Stimulated activated CD4-positive, alpha-beta T cell treated with anti-CD3 and anti-CD28 coated beads, Interleukin-1b, Interleukin-23, amount 100 ng/mL, for 4 hours (primary cell): ENCODE results near the gene SYK.
"Not testable (repeated sequence)": the region's sequence is repeated elsewhere in the genome, so short reads cannot be mapped to it uniquely, and the experiment has no call there.

ENCODE experiments used
- DNase-seq, 2 donors: peaks; one replicate each; pipeline ENCODE4 v3.0.0-alpha.2; 2020; ENCODE audit warnings: low read depth in 2 of 2

Gene SYK

GRCh38 chr9:90801241-90801972, at the start of gene SYK:
Gene SYK (plus strand): TSS chr9:90801819. CDS start chr9:90843899, 42,080 bp downstream.
- DNase-seq, result no peak

DNA sequence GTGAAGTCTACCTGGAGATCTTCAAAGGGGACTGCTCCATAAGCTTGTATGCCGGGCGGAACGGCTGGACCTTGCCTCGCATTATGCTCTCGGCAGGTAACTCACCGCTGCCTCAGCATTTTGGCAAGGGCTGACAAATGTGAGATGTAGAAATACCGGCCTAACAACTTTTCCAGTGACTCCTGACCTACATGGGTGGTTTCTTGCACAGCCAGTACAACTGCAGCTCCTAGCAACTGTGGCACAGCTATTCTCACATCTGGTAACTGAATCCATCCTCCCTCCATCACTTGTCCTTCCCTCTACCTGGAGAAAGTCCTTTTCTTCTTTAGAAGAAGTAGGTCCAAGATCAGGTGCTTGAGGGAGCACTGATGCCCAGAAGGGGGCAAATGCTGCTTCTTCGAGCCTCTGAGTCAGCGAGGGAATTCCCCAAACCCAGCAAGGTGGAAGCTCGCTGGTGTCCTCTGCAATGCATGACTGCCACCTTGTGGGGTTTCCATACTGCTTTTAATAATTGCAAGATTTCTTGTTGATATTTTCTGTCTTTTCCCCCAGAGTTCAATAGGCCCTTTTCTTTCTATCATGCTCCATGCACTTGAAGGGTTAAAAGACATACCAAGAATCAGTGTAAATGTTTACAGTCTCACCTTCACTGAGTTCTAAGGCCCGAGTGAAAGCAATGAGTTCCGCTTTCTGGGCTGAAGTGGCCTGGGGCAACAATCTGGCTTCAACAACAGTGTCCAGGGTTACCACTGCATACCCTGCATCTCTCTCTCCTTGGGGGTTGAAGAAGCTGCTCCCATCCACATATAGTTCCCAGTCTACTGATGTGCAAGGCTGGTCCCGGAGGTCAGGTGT, 45.9 kb upstream of the SYK start:
- DNase-seq, result peak; percentile 35 to 39

DNA sequence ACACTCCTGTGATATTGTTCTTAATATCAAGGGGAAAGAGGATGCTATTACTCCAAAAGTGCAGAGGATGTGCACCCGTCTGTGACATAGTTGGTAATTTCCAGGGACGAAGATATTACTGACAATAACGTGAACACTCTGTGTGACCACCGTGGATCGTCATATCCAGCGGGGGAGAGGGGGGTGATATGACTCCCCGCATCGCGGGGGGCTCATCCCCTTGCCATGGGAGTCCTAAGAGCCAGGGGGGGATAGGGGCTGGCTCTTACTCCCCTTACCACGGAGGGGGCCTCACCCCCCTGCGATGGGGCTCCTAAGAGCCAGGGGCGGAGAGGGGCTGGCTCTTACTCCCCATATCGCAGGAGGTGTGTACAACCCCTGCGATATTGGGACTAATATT, 41.0 kb upstream of the SYK start:
- DNase-seq, result not testable (repeated sequence)

DNA sequence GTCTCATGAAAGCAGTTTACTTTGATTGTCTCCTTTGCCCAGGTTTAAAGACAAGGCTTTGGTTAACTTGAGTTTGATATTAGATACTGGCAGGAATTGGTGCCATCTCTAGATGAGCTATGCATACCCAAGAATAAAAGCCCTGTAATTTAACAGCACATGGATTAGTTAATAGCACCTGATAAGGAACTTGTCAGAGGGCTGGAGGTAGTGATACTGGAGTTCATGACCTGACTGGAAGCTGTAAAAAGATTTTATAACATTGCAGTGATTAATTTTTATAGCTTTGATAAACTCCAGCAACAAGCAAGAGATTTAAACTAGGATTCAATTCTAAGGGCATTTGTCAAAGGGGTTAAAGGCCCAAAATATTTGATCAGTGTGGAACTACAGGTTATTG, 34.9 kb upstream of the SYK start:
- DNase-seq, result no peak

DNA sequence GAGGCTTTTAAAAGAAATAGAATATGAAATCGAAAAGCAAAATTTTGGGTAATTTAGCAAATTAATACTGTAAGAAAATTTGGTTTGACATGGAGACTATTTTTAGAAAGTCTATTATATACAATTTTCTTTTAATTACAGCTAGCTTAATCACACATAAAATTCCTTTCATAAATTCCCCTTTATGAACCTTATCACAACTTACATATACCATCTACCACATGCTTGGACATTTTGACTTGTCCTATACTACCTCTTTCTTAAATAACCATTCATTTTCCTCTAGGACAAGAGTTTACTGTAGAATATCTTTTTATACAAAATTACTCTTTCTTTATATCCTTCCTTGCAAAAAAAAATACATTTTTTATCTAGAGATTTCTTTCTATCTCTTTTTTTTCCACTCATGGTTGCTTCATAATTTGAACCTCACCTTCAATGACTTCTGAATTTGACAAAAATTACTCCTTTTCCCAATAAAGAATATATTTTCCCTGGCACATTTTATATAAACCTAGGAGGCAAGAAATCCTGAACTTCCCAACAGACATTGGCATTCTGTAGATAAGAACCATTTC, 34.0 kb upstream of the SYK start:
- DNase-seq, result no peak

DNA sequence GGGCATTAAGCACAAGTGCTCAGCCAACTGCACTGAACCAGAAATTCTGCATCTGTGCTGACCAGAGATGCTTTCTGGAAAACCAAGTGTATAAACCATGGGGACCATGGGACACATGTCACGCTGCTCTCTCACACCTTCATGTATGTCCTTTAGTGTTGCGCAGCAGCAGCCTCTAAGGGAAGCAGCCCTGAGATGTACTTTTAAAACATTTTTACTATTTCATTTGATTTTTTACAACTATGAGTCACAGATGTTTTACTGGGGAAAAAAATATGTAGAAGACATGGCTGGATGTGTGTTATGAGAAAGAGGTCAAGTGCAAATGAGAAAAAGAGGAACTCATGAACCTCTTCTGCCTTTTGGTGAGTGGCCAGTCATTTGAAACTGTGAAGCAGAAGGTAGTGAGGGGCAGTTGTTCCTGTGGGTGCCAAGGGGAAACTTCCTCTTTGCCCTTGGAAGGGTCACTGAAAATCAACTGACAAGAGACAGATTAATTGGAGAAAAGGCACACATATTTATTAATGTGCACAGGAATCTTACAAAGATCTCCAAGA, 31.4 kb upstream of the SYK start:
- no peak for DNase-seq

- no peak for DNase-seq
These were observed 30.7 kb upstream of the SYK start for GRCh38 chr9:90770927-90771326.

DNA sequence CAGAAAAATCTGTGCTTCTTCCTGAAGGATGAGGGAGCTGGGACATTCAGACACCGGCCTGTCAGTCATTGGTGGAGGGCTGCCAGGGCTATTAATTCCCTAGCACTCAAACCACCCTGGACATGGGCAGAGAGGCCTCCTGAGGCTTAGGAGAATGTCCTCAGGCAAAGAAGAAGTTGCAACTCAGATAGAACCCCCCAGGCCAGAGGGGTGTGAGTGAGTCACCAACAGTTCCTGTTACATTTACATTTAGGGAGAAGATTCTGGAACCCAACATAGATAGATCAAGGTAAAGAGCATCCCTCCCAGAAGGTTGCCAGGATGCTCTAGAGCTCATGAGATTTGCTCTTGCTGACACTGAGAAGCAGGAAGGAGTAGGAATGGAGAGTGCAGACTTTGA, 29.2 kb upstream of the SYK start:
- DNase-seq, result no peak

- no peak for DNase-seq
These were observed 28.0 kb upstream of the SYK start for GRCh38 chr9:90773617-90774016.

DNA sequence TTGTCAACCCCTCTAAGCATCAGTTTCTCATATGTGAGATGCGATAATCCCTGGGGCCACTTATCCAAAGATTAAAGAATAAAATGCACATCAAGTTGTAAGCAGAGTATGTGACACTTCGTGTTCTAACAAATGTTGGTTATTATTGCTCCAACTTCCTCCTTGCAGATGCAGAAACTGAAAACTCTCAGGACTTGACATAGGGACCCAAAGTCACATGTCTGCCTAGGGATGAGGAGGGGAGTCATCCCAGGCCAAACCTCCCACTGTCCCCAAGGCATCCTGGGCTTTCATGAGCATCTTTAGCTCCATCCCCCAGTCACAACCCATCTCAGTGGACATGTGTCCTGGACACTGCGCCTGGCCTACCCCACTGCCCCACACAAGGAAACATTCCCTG, 27.5 kb upstream of the SYK start:
- DNase-seq, result no peak

- no peak for DNase-seq
These were observed 26.9 kb upstream of the SYK start for GRCh38 chr9:90774682-90775081.

DNA sequence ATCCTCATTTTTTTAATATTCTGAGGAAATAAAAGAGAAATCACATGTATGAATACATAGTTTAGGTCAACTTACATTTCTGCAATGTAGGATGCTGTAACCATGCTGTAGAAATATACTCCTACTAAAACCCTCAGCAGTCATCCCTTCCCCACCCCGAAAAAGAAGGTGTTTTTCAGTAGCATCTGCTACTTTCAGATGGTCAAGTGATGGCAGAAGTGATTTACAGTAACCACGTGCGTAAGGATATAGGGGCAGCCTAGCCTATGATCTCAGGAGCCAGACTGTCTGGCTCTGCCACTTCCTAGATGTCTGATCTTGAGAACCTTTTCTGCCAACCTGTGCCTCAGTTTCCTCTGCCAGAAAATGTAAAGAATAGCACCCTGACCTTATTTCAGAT, 26.0 kb upstream of the SYK start:
- no peak for DNase-seq

DNA sequence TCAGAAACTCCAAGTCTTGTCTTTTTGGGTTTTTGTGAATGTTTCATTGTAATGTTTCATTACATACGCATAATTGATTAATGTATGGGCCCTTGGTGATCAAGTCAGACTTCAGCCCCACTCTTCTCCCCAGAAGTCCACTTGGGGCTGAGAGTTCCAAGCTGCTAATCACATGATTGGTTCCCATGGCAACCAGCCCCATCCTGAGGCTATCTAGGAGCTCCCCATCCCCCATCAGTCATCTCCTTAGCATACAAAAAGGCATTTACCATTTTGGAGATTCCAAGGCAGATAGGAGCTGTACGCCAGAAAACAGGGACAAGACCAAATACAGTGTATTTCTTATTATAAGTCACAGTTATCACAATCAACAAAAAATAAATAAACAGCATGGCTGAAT, 22.9 kb upstream of the SYK start:
- DNase-seq, result no peak

GRCh38 chr9:90783552-90783951, 18.1 kb upstream of the SYK start:
- DNase-seq, result no peak

DNA sequence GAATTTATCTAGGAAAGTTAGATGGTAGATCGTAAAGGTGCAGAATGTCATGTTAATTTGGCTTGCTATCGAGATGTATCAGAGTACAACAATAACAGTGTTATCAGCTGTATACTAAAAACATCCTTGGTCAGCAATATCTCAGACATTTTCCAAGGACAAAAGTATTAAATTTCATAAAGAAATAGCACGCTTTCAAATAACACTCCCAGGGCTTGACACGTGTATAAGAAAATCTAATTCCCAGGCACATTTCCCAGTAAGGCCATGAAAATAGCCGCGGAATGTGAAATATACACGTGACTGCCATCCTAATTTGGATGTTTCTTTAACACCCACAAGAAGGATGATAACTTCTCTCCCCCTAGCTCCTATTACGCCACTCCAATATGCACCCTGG, 17.7 kb upstream of the SYK start:
- no peak for DNase-seq

- no peak for DNase-seq
These were observed 13.7 kb upstream of the SYK start for GRCh38 chr9:90787771-90788460.

GRCh38 chr9:90788527-90788926, 13.1 kb upstream of the SYK start:
- DNase-seq, result not testable (repeated sequence)

- no peak for DNase-seq
These were observed 12.2 kb upstream of the SYK start for GRCh38 chr9:90789408-90789807.

GRCh38 chr9:90789862-90790261, 11.8 kb upstream of the SYK start:
- DNase-seq, result no peak

DNA sequence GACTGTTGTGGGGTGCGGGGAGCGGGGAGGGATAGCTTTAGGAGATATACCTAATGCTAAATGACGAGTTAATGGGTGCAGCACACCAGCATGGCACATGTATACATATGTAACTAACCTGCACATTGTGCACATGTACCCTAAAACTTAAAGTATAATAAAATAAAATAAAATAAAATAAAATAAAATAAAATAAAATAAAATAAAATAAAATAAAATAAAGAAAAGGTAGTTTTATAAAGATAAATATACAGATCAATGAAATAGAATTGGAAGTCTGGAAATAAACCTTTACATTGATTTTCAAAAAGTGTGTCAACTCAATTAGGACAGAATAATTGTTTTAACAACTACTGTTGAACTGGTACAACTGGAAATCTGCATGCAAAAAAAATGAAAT, 8.6 kb upstream of the SYK start:
- not testable (repeated sequence) for DNase-seq

- DNase-seq, result no peak
These were observed 7.9 kb upstream of the SYK start for GRCh38 chr9:90793729-90794128.

GRCh38 chr9:90795084-90795483, 6.5 kb upstream of the SYK start:
- DNase-seq, result no peak
